HG03135 (cell line): ENCODE data around the gene UBTF.

Source experiments
- ATAC-seq: cut with Tn5 transposase; IDR thresholded peaks from one replicate; pipeline ENCODE4 v1.9.1; 2021; ENCODE audit warnings: mild to moderate bottlenecking, moderate library complexity; ENCODE audit not compliant: unreplicated experiment

The UBTF gene

GRCh38 chr17:44216173-44216572 is 3.3 kb downstream of the UBTF start:
- no peak for ATAC-seq

- ATAC-seq, result no peak
Measured at GRCh38 chr17:44214896-44215295, 4.6 kb downstream of the UBTF start.

DNA sequence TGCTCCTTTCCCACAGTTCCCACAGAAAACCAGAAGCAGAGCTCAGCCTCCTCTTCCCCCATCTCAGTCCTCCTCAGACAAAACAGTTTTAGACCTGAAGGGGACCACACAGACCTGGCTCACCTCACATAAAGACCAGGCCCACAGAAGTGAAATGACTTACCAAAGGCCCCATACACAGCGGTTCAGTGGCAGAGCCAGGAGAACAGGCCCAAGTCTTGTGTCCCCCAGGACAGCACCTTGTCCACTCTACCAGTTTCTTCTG is 5.3 kb downstream of the UBTF start:
- no peak for ATAC-seq

DNA sequence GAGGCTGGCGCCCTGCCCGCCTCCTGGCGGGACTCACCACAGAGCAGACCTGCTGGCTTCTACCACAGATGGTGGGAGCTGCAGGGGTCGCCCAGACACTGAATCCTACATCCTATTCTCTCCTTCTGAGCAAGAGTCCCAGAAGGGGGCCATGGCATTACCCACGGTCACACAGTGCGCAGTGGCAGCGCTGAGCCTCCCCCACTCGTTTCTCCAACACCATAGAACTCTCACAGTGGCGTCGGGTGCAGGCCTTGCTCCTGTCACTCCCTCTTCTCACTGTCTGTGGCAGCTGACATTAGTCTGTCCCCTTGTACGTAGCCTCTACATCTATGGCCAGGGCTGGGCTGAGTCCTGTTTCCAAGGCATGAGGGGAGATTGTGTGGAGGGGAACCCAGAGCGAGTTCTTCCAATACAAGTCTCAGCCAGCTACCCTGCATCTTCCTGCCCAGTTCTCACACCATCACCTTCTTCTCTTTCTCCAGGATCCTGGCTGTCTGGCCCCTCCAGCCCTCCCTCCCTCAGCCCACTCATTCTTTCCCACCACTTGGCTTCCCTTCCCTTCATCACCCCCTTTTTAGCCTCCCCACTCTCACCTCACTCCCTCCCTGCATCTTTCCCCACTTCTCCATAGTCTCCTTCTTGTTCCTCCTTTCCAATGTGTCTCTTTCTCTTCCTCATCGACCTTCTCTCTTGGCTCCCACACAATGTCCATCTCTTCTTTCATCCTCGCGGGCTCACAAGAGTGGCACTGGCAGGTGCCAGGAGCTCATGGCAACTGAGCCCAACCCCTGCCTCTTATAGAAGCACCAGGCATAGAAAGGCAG is 5.9 kb downstream of the UBTF start:
- ATAC-seq, result no peak

DNA sequence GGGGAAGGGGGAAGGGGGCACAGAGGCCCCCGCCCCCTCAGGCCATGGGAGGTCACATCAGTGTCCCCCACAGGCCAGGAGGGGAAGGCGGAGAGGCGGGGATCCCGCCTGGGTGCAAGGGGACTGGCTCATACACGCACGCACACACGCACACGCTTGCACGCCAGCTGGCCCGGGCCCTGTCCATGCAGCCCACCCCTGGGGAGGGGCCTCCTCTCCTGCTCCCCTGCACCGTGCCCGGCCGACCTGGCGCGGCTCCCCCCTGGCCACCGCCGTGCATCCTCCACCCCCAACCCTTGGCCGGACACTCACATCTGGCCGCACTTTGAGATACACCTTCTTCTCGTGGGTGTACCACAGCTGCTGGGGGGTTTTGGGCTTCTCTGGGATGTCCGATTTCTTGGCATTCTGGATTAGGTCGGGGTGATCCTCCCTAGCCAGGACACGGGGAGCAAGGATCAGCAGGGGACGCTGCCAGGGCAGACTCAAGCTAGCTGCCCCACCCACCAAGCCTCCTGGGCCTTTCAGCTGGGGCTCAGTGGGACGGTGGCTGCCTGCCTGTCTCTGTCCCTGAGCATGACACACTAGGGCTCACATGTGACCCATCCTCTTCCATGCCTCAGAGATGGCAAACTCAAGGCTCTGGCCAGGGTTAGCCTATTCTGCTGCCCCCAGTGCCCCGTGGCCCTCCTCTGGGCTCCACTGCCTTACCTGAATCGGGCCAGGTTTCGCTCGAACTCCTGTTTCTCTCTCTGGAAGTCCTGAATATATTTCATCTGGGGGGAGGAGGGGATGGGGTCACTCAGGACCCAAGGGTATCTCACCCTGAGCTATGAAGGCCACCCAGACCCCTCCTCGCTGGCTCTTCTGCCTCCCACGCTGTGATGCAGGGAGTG is 6.7 kb downstream of the UBTF start:
- no peak for ATAC-seq

DNA sequence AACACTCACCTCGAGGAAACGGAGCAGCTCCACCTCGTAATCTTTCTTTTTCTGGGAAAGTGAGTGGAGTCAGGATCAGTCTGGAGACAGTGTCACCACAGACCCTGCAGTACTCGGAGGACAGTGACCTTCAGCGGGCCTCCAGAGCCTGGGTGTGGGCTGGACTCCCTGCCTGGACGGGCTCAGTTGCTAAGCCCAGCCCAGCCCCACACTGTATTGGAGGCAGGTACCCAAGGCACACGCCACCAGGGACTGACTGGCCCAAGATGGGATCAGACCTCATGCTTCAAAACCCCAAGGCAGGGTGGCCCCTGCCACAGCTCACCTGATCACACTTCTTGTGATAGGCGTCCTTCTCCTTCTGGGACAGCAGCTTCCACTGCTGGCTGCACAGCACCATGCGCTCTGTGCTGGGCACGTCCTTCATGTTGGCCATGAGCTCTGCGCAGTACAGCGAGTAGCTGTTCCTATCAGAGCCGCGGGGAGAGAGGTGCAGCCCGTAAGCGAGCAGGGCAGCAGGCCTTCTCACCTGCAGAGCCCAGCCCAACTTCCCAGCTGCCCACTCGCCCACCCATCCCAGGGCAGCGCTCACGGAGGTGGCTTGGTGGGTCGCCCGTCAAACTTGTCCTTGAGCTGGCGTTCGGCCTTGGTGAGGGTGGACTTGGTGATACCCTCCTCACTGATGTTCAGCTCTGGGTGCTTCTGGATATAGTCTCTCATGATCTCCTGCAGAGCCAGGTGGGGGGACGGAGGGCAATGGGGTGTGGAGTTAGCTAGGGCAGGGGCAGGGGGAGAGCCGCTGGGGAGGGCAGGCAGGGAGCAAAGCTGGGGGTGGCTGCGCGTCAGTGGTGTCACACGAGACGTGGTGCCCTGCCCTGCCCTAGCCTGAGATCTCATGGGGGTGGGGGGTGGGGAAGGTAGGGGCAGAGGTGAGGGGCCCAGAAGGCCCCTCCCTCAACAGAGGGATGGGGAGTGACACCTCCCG is 7.9 kb downstream of the UBTF start:
- ATAC-seq, result no peak

DNA sequence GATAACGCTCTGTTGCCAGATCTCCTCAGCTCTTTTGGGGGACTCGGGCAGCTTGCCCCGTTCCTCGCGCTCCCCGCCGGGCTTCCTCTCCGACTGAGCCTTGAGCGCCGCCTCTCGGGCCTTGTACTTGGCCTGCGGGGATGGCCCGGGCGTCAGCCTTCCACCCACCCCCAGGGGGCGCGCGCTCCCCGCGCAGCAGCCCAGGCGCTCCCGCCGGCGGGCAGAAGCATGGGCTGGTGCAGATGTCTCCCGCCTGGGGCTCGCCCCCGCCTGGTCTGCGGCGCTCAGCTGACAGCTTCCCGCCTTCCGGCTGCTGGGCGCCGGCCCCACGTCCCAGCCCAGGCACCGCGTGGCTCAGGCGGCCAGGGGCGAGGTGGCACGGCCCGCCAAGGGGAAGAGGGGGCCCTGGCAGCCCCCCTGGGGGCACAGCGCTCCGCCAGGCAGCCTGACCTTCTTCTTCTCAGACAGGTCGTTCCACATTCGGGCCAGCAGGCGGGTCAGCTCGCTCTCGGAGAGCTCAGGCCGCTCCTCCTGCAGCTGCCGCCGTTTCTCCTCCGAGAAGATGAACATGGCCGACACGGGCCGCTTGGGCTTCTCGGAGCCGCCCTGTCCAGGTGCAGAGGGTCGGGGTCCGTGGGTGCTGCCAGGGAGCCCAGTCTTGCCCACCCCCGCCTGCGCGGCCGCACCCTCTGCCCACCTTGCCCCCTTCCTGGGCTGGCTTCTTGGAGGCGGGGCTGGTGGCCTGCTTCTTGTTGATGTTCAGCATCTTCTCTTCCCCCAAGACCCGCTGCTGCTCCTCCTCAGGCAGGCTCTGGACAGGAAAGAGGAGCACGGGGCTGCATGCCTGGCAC is 8.9 kb downstream of the UBTF start:
- no peak for ATAC-seq

GRCh38 chr17:44209786-44210341 is 9.6 kb downstream of the UBTF start:
- ATAC-seq, result no peak

DNA sequence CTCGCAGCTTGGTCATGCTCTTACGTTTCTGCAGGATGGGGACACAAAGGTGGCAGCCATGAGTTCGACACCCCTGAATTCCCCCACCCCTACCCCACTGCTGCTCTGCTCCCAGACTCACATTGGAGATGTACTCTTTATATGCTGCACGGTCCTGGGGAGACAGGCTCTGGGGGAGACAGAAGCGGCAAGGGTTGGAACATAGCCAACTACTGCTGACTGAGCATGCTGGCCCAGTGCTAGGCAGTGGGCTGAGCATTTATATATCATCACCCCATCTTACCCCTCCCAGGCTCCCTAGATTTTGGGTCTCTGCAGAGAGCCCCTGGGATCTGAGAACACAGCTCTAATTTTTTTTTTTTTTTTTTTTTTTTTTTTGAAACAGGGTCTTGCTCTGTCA is 11.7 kb downstream of the UBTF start:
- ATAC-seq, result no peak

GRCh38 chr17:44207319-44207718 is 12.2 kb downstream of the UBTF start:
- no peak for ATAC-seq

DNA sequence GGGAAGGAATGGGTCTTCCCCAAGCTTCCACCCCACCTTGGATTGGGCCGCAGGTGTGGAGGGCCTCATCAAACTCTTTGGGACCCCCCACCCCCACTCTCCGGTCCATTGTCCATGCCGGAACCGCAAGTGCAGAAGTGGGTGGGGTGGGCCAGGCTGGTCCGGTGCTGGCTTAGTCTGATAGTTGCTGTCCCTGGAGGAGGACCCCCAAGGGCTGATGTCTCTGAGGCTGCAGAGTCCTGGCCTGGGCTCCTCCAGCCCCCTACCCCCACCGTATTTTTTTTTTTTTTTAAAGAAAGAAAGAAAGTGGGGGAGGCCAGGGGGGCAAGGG is 12.7 kb downstream of the UBTF start:
- ATAC-seq, result no peak

GRCh38 chr17:44205962-44206824 is 13.3 kb downstream of the UBTF start:
- no peak for ATAC-seq

DNA sequence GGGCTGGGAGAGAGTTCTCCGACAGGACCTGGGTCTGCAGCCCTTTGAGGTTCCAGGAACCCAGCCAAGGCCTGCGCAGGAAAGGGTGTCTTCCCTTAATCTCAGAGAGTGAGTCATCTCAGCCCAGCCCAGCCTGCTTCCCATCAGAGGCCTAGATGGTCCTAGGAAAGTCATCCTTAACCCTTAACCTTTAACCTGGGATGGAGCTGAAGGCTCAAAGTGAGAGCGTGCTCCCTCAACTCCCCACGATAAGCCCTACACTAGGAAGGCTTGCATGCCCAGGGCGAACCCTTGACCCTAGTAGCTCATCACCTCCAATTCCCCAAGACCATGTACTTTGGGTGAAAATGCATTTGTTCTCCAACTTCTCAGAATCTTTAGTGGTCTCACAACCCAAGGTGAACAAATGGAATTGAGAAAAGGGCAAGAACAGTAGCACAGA is 15.0 kb downstream of the UBTF start:
- no peak for ATAC-seq

GRCh38 chr17:44203731-44204440 is 15.6 kb downstream of the UBTF start:
- ATAC-seq, result no peak

GRCh38 chr17:44202756-44203155 is 16.7 kb downstream of the UBTF start:
- no peak for ATAC-seq

DNA sequence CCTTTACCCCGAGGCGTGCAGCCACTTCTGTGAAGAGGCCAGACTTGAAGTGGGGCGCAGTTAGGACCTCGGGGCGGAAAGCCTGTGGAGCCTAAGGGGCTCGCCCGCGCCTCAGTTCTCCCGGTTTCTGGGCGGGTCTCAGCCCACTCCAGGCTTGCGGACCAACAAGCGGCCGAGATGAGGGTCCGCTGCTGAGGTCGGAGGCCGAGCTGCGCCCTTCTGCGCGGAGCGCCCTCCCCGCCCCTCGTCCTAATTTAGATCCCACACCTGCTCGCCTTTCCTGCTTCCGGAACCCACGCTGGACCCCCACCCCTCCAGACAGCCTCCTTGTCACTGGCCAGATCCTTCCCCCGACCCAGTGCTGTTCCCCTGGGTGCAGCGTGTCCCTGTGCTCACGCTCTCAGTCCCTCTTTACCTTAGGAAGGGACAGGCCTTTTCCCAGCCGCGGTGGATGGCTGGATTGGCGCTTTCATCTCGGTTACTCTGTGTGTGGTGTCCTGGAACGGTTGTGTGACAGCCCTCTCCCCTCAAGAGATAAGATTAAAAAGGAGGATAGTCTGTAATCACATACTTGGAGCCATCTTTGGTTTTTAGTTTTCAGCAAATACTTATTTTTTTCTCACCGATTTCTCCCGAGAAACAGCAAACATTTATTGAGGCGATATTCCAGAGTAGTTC is 18.9 kb downstream of the UBTF start:
- ATAC-seq, result peak; percentile 0

GRCh38 chr17:44199553-44200477 is 19.7 kb downstream of the UBTF start, which contains the start of gene ATXN7L3:
Gene ATXN7L3, minus strand, starts transcription at chr17:44199884. Its CDS starts 1,814 bp downstream, at chr17:44198070.
- peak; percentile 58 for ATAC-seq
